Ishikawa (cell line): ENCODE data around the gene SEMA3D.

Experiments used
- CEBPB ChIP-seq: IDR thresholded peaks from 2 replicates; pipeline ENCODE4 v1.6.1; 2012
- CREB1 ChIP-seq: IDR thresholded peaks from 2 replicates; pipeline ENCODE4 v1.6.1; 2012; ENCODE audit warnings: low read depth
- EGR1 ChIP-seq: IDR thresholded peaks from 2 replicates; pipeline ENCODE4 v1.6.1; 2012
- EP300 ChIP-seq: IDR thresholded peaks from 2 replicates; pipeline ENCODE4 v1.6.1; 2012; ENCODE audit warnings: borderline replicate concordance
- FOXM1 ChIP-seq: IDR thresholded peaks from 2 replicates; pipeline ENCODE4 v1.6.1; 2012; ENCODE audit warnings: low read depth, borderline replicate concordance
- MAX ChIP-seq: IDR thresholded peaks from 2 replicates; pipeline ENCODE4 v1.6.1; 2012
- NFIC ChIP-seq: IDR thresholded peaks from 2 replicates; pipeline ENCODE4 v1.6.1; 2012
- RAD21 ChIP-seq: IDR thresholded peaks from 2 replicates; pipeline ENCODE4 v1.6.1; 2012; ENCODE audit warnings: low read depth
- TAF1 ChIP-seq: IDR thresholded peaks from 2 replicates; pipeline ENCODE4 v1.6.1; 2012; ENCODE audit warnings: low read depth, mild to moderate bottlenecking
- TCF12 ChIP-seq: IDR thresholded peaks from 2 replicates; pipeline ENCODE4 v1.6.1; 2012; ENCODE audit warnings: low read depth
- TEAD4 ChIP-seq: IDR thresholded peaks from 2 replicates; pipeline ENCODE4 v1.6.1; 2012
- USF1 ChIP-seq: IDR thresholded peaks from 2 replicates; pipeline ENCODE4 v1.6.1; 2012
- YY1 ChIP-seq: IDR thresholded peaks from 2 replicates; pipeline ENCODE4 v1.6.1; 2012; ENCODE audit warnings: low read depth
- ZBTB7A ChIP-seq: IDR thresholded peaks from 2 replicates; pipeline ENCODE4 v1.6.1; 2012; ENCODE audit warnings: low read depth
- TF ChIP-seq, protein P1 (sequence below): IDR thresholded peaks from 2 replicates; pipeline ENCODE4 v1.6.1; 2012; ENCODE audit warnings: low read depth, mild to moderate bottlenecking

The SEMA3D gene

DNA sequence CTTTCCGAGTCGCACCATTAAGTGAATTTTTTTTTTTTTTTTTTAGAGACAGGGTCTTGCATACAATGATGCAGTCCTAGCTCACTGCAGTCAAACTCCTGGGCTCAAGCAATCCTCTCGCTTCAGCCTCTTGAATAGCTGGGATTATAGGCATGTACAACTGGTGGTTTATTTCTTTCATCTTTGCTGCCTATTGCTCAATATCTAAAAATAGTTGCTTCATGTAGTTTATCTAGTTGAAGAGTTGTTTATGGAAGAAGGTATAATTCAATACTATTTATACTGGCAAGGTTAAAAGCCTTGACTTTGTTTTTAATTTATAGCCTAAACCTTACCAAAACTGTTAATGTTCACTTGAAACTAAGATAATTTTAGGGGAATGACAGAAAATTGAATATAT lies 66.9 kb downstream of the SEMA3D start:
- TF ChIP-seq FOXM1: no peak
- no peak for TF ChIP-seq MAX
- TF ChIP-seq CEBPB: no peak
- no peak for TF ChIP-seq EP300
- TF ChIP-seq ZBTB7A: no peak
- no peak for TF ChIP-seq TCF12
- TF ChIP-seq, protein P1, sequence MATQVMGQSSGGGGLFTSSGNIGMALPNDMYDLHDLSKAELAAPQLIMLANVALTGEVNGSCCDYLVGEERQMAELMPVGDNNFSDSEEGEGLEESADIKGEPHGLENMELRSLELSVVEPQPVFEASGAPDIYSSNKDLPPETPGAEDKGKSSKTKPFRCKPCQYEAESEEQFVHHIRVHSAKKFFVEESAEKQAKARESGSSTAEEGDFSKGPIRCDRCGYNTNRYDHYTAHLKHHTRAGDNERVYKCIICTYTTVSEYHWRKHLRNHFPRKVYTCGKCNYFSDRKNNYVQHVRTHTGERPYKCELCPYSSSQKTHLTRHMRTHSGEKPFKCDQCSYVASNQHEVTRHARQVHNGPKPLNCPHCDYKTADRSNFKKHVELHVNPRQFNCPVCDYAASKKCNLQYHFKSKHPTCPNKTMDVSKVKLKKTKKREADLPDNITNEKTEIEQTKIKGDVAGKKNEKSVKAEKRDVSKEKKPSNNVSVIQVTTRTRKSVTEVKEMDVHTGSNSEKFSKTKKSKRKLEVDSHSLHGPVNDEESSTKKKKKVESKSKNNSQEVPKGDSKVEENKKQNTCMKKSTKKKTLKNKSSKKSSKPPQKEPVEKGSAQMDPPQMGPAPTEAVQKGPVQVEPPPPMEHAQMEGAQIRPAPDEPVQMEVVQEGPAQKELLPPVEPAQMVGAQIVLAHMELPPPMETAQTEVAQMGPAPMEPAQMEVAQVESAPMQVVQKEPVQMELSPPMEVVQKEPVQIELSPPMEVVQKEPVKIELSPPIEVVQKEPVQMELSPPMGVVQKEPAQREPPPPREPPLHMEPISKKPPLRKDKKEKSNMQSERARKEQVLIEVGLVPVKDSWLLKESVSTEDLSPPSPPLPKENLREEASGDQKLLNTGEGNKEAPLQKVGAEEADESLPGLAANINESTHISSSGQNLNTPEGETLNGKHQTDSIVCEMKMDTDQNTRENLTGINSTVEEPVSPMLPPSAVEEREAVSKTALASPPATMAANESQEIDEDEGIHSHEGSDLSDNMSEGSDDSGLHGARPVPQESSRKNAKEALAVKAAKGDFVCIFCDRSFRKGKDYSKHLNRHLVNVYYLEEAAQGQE: no peak

DNA sequence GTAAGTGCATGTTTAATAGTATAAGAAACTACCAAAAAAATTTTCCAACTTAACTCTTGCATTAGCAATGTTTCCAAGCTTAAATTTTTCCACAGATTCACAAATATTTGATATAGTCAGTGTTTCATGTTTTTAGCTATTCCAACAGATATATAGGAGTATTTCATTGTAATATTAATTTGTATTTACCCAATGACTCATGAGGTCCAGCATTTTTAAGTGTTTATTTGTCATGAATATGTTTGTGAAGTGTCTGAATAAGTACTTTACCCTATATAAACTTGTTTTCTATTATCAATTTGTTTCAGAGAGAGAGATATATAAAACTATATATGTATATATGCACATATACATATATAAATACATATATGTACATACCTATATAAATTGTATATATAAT lies 71.0 kb downstream of the SEMA3D start:
- TF ChIP-seq TCF12 (no peak), MAX (no peak), CREB1 (no peak), TEAD4 (no peak), EP300 (no peak), YY1 (no peak), USF1 (no peak), NFIC (no peak), FOXM1 (no peak), TAF1 (no peak), EGR1 (no peak), ZBTB7A (no peak), RAD21 (no peak), CEBPB (no peak)
- TF ChIP-seq, protein P1: no peak

GRCh38 chr7:85115006-85115405 lies 71.8 kb downstream of the SEMA3D start:
- no peak for TF ChIP-seq CREB1
- no peak for TF ChIP-seq MAX
- TF ChIP-seq EGR1: no peak
- TF ChIP-seq EP300: no peak
- no peak for TF ChIP-seq ZBTB7A
- TF ChIP-seq USF1: no peak
- TF ChIP-seq YY1: no peak
- TF ChIP-seq NFIC: no peak
- TF ChIP-seq FOXM1: no peak
- no peak for TF ChIP-seq TAF1

DNA sequence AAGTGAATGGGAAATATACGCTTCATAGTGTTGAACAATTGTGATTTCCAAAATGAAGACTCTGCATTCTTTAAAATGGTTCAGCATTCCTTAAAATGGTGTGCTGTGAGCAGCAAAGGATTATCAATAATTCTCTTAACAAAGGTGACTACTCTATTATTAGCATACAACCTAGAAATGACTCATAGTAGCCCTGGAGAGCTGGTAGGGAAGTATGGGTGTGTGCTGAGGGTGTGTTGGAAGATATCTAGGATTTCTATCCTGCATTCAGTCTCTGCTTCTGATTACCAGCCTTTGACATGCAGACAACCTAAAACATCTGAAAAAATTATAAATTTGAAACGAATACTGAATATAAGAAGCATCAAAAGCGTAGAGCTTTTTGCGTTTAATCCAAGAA lies 72.5 kb downstream of the SEMA3D start:
- TF ChIP-seq EP300: no peak
- TF ChIP-seq TEAD4: no peak

DNA sequence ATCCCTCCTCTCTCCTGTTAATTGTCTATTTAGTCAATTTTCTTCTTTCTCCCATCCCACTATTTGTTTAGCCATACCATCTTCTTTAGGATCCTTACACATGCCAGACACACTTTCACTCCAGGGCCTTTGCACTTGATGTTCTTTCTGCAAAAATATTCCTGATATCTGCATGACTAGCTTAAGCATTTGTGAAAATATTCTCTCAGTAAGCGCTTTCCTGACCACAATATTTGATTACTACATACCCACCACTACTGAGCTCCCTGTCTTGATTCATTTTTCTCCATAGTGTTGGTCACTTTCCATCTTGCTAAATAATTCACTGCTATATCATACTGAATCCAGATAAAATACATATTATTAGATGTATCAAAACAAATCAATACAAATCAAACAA lies 75.1 kb downstream of the SEMA3D start:
- TF ChIP-seq CREB1: no peak

GRCh38 chr7:85106719-85107118 lies 80.1 kb downstream of the SEMA3D start:
- TF ChIP-seq CEBPB (no peak), TAF1 (no peak), NFIC (no peak), MAX (no peak), EP300 (no peak), FOXM1 (no peak), CREB1 (no peak), TCF12 (no peak), USF1 (no peak), ZBTB7A (no peak), TEAD4 (no peak), EGR1 (no peak), RAD21 (no peak), YY1 (no peak)
- TF ChIP-seq, protein P1: no peak
